ENCODE data around the gene PDE12.
"Not testable (repeated sequence)": the region's sequence is repeated elsewhere in the genome, so short reads cannot be mapped to it uniquely, and the experiment has no call there.

Gene PDE12

GRCh38 chr3:57596495-57597126 is 40.5 kb downstream of the PDE12 start:
- H3K27ac ChIP-seq: peak overlapping the region; percentile 98
- TF ChIP-seq, protein P1, sequence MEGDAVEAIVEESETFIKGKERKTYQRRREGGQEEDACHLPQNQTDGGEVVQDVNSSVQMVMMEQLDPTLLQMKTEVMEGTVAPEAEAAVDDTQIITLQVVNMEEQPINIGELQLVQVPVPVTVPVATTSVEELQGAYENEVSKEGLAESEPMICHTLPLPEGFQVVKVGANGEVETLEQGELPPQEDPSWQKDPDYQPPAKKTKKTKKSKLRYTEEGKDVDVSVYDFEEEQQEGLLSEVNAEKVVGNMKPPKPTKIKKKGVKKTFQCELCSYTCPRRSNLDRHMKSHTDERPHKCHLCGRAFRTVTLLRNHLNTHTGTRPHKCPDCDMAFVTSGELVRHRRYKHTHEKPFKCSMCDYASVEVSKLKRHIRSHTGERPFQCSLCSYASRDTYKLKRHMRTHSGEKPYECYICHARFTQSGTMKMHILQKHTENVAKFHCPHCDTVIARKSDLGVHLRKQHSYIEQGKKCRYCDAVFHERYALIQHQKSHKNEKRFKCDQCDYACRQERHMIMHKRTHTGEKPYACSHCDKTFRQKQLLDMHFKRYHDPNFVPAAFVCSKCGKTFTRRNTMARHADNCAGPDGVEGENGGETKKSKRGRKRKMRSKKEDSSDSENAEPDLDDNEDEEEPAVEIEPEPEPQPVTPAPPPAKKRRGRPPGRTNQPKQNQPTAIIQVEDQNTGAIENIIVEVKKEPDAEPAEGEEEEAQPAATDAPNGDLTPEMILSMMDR (conservative IDR thresholded peaks at IDR 0.05; ENCODE audit: low read depth): no peak
- ChIA-PET POLR2A (ENCODE audit: low non-redundant PET) (no interaction called here), CTCF (interaction anchor here (0.7 kb wide), 1 partner anchor 147 kb away, joined by 3 read pairs; no protein-coding TSS in a partner anchor)
- DNase-seq (ENCODE audit: low spot score): peak; percentile 63

DNA sequence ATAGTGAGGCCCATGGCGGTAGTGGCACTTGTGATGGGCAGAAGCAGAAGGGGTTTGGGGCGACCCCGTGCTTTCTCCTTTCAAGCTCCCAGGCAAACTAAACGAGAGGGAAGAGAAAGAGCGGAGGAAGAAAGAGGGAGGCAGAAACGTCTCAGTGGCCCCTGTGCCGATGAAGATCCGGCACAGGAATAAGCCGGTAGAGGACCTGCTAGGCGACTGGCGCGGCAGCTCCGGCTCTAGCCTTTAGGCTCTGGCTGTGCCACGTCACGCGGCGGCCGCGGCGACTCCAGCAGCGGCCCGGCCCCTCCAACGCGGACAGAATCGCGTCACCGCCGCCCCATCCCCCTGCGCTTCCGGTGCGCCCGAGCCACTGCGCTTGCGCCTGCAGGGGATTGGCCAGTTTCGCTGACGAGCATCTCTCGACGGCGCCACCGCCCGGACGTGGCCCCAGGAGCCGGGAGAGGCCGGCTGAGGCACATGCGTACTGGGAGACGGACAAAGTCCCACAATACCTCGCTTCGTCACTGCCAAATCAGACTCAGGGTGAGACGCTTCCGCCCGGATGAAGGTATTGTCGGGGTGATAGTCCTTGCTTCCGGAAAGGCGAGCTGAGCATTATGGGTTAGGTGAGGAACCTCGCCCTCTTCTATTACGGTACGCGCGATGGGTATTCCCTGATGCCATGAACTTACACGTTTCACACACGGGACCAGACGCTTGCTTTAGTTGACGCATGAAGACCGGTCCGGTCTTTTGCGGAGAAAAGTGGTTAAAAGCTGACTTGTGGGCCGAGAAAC is 41.3 kb downstream of the PDE12 start, which contains the start of gene ARF4:
TSS of gene ARF4 (minus strand) at position 218 of the 797 bp plus-strand sequence. CDS start at position 14, 204 bp downstream.
- ChIA-PET POLR2A (ENCODE audit: low non-redundant PET) (no interaction called here), CTCF (interaction anchor here (0.7 kb wide), 1 partner anchor 146 kb away, joined by 3 read pairs; no protein-coding TSS in a partner anchor)
- peak; percentile 99 for DNase-seq (ENCODE audit: low spot score)
- peak within 1 kb of the TSS; percentile 98 for H3K27ac ChIP-seq
- TF ChIP-seq, protein P1 (conservative IDR thresholded peaks at IDR 0.05; ENCODE audit: low read depth): 0 out of 2 replicates have a peak, but pooled peaks have one; percentile 17

DNA sequence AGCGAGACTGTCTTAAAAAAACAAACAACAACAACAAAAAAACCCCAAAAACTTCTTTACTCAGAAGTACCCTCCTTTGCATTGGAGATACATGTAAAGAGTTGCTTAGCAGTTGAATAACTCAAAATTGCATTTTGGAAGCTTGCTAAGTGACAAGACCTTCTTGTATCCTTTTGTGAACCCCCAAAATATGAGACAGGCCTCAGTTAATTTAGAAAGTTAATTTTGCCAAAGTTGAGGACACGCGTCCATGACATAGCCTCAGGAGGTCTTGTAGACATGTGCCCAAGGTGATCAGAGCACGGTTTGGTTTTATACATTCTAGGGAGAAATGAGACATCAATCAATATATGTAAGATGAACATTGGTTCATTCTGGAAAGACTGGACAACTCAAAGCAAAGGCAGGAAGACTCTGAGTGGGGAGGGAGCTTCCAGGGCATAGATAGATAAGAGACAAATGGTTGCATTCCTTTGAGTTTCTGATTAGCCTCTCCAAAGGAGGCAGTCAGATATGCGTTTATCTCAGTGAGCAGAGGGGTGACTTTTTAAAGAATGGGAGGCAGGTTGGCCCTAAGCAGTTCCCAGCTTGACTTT is 42.8 kb downstream of the PDE12 start:
- TF ChIP-seq, protein P1 (conservative IDR thresholded peaks at IDR 0.05; ENCODE audit: low read depth): no peak
- CTCF ChIA-PET: interaction anchor here (0.7 kb wide), 1 partner anchor 707 kb away, joined by 3 read pairs; the partner anchor contains the start of genes HTD2 and RPP14
- POLR2A ChIA-PET (ENCODE audit: low non-redundant PET): no interaction called here
- H3K27ac ChIP-seq: peak overlapping the region; percentile 98
- DNase-seq (ENCODE audit: low spot score): no peak

- ChIA-PET CTCF (no interaction called here), POLR2A (ENCODE audit: low non-redundant PET) (no interaction called here)
- TF ChIP-seq, protein P1 (conservative IDR thresholded peaks at IDR 0.05; ENCODE audit: low read depth): no peak
- no peak for DNase-seq (ENCODE audit: low spot score)
- H3K27ac ChIP-seq: no peak overlapping the region
Measured at GRCh38 chr3:57600195-57600594, 44.1 kb downstream of the PDE12 start.

DNA sequence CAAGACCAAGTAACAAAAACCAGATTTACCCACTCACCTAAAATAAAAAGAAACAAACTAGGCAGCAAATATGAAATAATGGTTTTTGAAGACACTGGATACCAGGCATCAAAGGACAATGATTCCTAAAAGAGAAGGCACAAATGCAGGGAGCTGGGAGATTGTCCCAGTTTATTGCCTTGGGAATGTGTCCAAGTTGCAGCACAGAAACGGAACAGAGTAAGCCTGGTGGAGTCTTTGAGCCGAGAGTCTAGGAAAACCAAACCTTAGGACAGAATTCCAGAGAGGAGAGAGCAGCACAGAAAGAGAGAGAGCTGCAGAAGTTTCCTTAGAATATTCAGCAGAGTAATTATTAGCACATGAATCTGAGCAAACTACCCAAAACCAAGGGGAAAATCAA is 48.9 kb downstream of the PDE12 start:
- ChIA-PET CTCF (no interaction called here), POLR2A (ENCODE audit: low non-redundant PET) (no interaction called here)
- TF ChIP-seq, protein P1 (conservative IDR thresholded peaks at IDR 0.05; ENCODE audit: low read depth): no peak
- no peak overlapping the region for H3K27ac ChIP-seq
- no peak for DNase-seq (ENCODE audit: low spot score)

DNA sequence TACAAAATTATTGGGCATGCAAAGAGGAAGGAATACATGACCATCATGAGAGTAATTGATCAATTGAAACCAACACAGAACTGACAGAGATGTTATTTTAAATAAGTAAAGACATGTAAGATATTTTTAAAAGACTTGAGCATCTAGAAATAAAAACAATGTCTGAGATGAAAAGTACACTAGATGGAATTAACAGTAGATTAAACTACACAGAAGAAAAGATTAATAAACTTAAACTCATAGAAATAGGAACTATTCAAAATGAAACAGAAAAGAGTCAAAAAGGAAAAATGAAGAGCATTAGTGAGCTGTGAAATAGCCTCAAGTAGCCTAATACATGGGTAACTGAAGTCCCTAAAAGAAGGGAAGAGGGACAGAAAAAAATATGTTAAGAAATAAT is 49.6 kb downstream of the PDE12 start:
- CTCF ChIA-PET: no interaction called here
- POLR2A ChIA-PET (ENCODE audit: low non-redundant PET): no interaction called here
- no peak overlapping the region for H3K27ac ChIP-seq
- TF ChIP-seq, protein P1 (conservative IDR thresholded peaks at IDR 0.05; ENCODE audit: low read depth): no peak
- no peak for DNase-seq (ENCODE audit: low spot score)

DNA sequence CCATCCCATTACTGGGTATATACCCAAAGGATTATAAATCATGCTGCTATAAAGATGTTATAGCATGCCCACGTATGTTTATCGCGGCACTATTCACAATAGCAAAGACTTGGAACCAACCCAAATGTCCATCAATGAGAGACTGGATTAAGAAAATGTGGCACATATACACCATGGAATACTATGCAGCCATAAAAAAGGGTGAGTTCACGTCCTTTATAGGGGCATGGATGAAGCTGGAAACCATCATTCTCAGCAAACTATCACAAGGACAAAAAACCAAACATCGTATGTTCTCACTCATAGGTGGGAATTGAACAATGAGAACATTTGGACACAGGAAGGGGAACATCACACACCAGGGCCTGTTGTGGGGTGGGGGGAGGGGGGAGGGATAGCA is 55.8 kb downstream of the PDE12 start:
- H3K27ac ChIP-seq; POLR2A ChIA-PET (ENCODE audit: low non-redundant PET); DNase-seq (ENCODE audit: low spot score); CTCF ChIA-PET: not testable (repeated sequence)
